SKM-1 treated with dmso at 0.1 percent for 144 hours (cell line): ENCODE measurements around the gene ARHGAP24.

ENCODE experiments used
- DNase-seq: peaks from one replicate; lab custom pipeline; 2025; ENCODE audit not compliant: unreplicated experiment; lab: John Stamatoyannopoulos, UW

Gene ARHGAP24

DNA sequence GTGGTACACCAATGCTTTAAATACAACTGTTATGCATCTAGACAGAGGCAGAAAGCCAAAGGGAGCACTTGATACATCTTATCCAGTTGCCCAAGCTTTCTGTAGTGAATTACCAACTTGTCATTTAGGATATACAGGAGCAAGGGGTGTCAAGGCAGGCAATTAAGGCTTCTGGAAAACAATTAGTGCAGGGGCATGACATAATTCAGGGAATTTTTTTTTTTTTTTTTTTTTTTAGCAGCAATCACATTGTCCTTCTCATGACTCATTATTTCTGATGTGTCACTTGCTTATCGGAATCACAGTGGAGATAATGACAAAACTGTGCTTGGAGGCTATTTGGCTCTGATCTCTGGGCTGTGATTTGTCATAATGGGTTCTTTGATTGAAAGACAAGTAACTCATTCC lies 259.5 kb downstream of the ARHGAP24 start:
- DNase-seq: no peak

- peak; percentile 64 for DNase-seq
Measured at GRCh38 chr4:85736571-85736970, 261.6 kb downstream of the ARHGAP24 start.

GRCh38 chr4:85737254-85737653 lies 262.3 kb downstream of the ARHGAP24 start:
- DNase-seq: no peak

DNA sequence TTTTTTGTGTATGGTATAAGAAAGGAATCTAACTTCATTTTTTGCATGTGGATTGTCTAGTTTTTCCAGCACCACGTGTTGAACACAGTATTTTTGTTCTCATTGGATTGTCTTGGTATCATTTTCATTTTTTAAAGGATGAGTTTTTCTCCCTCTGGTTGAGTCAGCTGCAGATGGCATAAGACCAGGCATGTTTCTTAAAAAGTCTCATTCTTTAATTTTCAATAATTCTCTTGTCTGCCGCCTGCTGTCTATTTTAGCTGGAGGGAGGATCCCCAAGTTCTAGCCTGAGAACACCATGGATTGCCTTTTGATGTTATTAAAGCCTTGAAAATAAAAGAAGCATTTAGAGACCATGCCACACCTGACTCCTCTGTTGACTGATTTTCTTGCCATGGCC lies 263.8 kb downstream of the ARHGAP24 start:
- no peak for DNase-seq

GRCh38 chr4:85740431-85740861 lies 265.5 kb downstream of the ARHGAP24 start:
- DNase-seq: no peak

GRCh38 chr4:85741381-85741780 lies 266.4 kb downstream of the ARHGAP24 start:
- DNase-seq: no peak

DNA sequence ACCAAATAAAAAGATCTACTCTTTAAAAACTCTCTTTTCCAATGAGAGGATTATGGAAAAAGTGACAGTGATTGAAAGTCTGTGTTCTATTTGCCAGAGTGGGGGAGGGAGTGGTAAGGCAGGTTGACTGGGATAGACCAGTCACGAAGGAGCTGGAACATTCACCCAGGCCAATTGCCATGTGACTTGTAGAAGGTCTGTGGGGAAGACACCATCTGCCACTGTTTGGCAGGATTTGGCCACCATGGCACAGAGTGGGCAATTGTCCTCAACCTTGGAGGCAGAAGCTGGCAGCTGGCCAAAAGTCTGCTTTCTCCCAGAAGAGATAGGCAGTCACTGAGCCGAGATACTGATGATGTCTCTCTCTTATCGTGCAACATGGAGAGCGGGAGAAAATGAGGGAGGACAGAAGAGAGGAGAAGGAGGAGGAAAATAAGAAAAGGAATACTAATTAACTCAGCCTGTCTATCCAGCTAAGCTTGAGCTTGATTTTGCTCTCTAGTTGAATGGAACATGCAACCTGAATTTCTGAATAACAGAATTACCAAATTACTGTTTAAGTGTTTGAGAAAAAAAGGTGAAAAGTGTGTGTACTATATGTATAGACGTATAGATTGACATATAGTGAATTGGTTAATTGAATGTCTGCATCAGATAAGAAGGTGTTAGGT lies 267.1 kb downstream of the ARHGAP24 start:
- DNase-seq: no peak

- DNase-seq: no peak
Measured at GRCh38 chr4:85744950-85745349, 270.0 kb downstream of the ARHGAP24 start.

GRCh38 chr4:85745939-85746338 lies 271.0 kb downstream of the ARHGAP24 start:
- DNase-seq: no peak

GRCh38 chr4:85747882-85748491 lies 273.0 kb downstream of the ARHGAP24 start:
- peak; percentile 60 for DNase-seq

DNA sequence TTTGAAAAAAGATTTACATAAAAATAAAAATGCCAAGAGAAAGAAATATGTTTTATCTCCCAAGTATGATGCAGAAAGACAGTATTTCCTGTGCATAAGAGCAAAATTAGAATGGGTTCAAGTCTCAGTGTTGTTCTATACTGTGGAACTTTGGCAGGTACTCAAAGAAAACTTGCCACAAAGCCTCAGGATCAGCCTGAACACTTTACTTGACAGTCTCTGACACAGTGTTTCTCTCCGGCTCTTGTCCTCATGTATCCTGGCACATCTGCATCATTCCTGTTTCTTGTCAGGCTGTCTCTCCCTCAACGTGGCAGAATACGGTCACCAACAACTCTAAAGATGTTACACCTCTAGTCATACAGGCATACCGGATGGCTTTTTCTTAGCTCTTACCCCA lies 273.7 kb downstream of the ARHGAP24 start:
- DNase-seq: no peak

DNA sequence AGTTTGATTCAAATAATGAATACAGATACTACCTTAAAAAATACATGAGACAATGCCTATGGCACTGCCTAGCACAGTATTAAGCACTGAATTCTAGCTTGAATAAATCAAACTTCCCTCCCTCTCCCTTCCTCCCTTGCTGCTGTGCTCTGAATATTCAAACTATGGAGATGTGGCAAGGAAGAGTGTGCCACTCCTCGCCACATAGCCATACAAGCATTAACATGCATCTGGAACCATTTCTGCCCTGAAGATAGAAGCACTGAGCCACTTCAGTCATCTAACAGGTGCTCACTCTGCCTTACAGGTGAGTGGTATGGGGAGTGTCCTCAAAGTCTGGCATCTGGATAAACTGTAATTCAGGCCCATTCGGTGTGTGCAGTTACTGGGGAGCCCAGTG lies 276.9 kb downstream of the ARHGAP24 start:
- DNase-seq: no peak

DNA sequence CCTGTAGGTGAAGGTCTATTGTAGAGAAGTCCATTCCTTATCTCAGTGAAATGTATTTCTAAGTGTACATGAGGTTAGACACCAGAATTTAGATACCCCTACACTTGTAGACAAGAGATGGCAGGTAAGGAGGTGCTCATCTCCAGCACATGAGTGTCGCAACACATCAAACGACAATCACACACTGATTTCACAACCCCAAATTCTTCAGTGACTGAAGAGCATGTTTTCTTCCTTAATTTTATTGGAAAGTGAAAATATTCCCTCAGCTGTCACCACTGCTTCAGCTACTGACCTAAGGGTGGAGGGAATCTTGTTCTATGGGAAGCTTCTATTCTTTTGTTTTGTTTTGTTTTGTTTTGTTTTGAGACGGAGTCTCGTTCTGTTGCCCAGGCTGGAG lies 280.3 kb downstream of the ARHGAP24 start:
- no peak for DNase-seq

DNA sequence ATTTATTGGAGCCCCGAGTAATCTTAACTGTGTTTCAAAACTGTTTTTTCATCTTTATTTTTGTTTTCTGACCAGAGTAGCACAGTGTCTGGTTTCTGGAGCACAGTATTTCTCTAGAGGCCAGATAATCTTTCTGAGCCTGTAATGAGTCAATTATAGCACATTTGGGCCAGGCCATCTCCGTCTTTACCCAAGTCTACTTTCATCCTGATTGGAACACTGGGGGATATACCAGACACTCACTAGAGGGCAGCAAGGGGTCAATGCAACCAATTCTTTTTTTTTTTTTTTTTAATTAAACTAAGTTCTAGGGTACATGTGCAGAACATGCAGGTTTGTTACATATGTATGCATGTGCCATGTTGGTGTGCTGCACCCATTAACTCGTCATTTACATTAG lies 282.0 kb downstream of the ARHGAP24 start:
- no peak for DNase-seq

DNA sequence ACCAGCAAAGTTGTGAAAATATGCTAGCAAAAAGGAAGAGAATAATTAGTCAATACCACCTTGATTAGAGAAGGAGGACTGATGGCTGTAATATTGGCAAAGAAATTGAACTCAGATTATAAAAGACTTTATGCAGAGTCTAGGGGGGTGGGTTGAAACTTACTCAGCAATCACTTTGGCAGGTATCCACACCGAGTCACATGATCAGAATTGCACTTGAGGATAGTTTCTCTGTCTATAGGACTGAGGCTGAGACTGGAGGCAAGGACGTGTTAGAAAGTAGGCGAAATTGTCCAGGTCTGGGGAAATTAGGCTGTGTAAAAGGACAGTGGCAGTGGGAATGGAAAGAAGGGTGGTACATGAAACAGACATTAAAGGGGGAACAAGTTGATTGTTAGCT lies 284.4 kb downstream of the ARHGAP24 start:
- no peak for DNase-seq

DNA sequence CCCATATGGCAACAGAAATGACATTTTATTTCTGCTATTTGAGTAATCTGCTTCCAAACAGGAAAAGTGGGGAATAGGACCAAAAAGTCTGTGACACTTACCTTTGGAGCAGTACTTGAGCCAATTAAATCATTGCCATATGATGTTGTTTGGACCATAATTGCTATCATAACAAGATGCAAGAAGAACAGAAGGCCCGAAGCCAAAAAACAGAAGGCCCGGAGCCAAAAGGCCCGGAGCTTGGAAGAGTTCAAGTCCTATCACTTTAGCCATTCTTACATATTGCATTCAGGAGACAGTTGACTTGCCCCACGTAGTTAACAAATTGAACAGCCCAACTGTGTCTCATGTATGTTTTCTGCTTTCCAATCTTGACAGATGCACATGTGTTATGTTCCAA lies 285.6 kb downstream of the ARHGAP24 start:
- no peak for DNase-seq

DNA sequence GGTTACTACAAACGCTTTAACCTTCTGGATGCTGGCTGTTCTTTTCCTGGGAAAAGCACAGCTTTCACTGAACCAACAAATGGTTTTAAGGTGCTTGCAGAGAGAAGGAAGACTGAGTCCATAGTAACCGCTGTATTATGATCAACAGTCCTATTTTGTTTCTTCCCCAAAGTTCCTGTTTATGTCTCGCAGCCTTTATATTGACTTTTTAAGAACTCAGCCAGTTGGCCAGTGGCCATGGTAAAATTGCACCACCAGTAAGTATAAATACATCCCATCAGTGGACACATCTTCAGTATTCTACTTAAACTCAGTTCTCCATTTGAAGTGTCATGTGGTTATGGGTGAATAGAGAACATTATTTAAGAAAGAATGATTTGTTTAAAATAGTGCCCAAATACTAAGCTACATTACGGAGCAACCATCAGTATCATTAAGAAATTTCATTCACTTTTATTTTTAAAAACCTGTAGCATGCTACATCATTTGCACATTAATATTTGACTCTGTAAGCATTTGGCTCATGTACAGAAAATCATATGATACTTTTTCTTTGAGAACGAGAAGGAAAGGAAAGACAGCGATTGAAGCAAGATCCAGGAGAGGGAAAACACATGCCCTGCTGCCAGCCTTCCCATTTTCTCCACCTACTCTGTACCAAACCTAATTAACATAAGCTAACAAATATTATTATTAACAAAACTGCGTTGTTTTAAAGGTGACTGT lies 287.0 kb downstream of the ARHGAP24 start:
- DNase-seq: no peak

GRCh38 chr4:85762529-85762871 lies 287.6 kb downstream of the ARHGAP24 start:
- DNase-seq: no peak

GRCh38 chr4:85763202-85763601 lies 288.3 kb downstream of the ARHGAP24 start:
- no peak for DNase-seq

- no peak for DNase-seq
Measured at GRCh38 chr4:85767649-85768048, 292.7 kb downstream of the ARHGAP24 start.

DNA sequence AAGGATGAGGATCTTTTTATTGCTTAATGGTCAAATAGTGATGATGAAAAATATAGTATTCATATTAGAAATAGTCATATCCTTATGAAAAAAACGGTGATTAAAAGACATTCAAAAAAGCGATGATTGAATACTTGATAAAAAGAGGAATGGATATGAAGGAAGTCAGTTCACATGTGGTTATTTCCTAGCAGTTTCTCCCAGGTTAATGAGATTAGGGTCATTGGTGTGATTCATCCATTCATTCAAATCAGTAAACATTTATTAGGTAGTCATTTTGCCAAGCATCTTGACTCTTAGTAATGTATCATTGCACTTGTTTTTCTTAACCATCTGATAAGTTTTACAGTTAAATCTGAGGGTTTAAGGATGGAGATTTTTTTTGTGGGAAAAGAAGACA lies 294.1 kb downstream of the ARHGAP24 start:
- no peak for DNase-seq

DNA sequence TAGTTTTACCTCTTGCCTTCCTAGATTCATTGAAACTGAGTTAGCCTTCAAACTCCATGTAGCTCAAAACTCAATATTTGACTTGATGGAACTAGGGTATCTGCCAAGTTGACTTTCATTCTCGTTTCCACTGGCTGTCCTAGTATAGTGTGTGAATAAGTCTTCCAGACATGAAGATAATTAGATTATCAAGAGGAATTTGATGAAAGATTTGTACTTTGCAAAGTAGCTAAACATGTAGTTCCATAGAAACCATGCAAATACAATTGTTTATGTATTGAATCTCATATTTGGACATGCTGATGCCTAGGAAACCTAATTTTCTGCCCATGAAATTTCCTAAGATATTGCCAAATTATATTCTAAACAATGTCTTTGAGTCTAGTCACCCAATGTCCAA lies 297.5 kb downstream of the ARHGAP24 start:
- DNase-seq: no peak
